Mesenteric fat pad (tissue), 1 donor: ENCODE data around the gene DYNC1H1. TPM values are rescaled to one million over a fixed set of nuclear protein-coding genes. Genes with fewer than 3 reads are reported as not detected.
A peak's percentile ranks its signal among the peaks of the same experiment; 100 is the strongest.

Source experiments
- DNase-seq: peaks from one replicate; pipeline ENCODE4 v3.0.0-alpha.2; 2020; ENCODE audit warnings: low spot score
- total RNA-seq: library from RNA; stranded (reverse); fragmentation: NEBNext Ultra II Directional; extraction: Animal tissue kit (Norgen Biotek cat#: 25700); gene quantifications from one replicate; pipeline ENCODE4 v1.2.1, GENCODE V29; 2021
- donor health status: DM: yes; HTN: yes; CAD: no.

Gene DYNC1H1
- total RNA-seq, 1 donor from 2014 or later: 473 TPM

DNA sequence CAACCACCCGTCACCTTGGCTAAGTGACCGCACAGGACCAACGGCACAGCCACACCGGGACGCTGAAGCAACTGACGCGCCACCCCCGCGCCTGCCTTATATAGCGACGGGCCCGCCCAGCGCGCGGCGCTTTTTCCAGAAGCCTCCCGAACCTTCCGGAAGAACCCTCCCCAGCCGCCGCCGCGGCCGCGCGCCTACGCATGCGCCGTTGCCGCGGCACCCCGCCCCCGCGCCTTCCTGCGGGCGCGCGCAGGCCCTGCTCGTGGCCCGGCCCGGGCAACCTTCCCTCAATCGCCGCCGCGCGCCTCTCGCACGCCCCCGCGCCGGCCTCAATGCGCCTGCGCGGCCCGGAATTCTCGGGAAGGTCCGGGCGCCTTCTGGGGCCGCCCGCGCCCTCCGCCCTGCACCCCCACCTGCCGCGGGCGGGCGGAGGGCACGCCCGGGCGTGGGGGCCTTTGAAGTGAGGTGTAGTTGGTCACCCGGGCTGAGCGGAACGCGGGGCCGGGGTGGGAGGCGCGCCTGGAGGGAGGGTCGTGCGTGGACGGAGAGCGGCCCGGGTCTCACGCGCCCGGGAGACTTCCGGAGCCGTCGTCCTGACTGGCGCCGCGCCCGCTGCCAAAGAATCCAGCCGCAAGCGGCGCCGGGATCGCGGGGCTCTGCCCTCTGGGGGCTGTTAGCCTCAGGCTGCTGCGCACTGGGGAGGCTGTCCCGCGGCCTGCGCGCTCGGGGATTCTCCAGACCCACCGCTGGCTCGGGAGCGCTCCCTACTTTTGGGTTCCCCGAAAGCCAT, 122.8 kb downstream of the DYNC1H1 start, which contains the start of gene HSP90AA1:
Gene HSP90AA1 (minus strand): TSS at position 73 of the 790 bp plus-strand sequence. CDS start 666 bp downstream, outside the sequence.
- DNase-seq: peak; percentile 99

DNA sequence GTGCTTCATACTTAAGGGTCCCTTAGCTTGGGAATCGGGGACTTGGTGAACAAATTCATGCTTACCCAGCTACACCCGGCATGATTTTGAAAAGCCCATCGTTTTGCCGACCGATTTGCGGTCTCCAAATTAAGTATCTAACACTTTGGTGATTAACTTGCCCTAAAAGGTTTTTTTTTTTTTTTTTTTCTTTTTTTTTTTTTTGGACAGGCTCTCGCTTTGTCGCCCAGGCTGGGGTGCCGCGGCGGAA, 123.3 kb downstream of the DYNC1H1 start:
- no peak for DNase-seq

DNA sequence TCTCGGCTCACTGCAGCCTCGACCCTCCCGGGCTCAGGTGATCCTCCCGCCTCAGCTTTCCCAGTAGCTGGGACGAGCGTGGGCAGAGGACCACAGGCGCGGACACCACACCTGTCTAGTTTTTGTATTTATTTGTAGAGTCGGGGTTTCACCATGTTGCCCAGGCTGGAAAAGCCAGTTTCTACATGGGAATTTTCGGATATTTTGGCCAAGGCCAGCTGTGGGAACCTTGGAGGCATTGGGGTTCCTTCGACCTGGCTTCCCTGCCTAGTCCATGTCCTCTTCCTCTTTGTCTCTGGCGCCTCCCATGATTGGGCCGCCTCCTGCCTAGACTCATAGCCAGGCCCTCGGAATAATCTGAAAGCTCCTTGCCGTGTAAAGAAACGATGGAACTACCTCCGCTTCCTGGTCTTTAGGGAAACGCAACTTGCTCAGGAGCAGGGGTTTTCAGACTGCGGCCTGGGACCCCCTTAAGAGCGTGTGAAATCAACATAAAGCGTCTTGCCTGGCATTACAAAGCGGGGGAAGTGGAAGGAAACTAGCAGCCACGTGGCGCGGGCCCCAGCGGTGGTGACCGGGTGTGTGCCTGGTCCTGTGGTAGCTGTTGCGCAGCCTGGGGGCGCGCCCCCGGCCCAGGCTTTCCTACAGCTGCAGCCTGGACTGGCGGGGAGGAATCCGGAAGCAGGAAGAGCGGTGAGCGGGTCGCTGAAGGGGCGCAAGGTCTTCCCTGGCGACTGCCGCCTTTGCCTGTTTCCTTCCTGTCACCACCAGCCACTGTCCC, 123.8 kb downstream of the DYNC1H1 start:
- no peak for DNase-seq

DNA sequence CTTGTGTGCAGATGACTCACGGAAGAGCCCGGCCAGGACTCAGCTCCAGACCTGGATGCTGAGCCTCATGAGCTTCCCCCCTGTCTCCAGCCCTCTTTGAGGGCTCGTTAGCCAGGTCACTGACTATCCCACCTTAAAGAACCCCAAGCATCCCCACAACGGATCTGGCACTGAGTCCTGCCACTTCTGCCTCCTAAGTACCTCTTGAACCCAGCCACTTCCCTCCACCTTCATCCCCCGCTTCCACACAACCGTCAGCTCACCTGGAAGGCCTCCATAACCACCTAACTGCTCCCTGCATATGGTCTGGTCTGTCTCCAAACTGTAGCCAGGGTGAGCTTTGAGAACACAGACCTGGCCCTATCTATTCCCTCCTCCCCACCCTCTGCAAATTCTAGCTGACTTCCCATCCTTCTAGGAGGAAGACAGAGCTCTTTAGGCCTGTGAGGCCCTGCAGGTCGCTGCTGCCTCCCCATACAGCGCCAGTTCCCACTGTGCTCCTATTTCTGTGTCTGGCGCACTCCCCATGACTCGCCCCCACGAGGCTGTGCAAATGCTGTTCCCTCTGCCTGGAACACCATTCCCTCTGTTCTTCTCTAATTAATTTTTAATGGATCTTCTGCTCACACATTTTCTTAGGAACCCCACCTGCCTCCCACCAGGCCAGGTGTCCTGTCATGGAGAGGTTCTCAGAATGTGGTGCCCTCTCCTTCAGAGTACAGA, 125.4 kb downstream of the DYNC1H1 start:
- no peak for DNase-seq

DNA sequence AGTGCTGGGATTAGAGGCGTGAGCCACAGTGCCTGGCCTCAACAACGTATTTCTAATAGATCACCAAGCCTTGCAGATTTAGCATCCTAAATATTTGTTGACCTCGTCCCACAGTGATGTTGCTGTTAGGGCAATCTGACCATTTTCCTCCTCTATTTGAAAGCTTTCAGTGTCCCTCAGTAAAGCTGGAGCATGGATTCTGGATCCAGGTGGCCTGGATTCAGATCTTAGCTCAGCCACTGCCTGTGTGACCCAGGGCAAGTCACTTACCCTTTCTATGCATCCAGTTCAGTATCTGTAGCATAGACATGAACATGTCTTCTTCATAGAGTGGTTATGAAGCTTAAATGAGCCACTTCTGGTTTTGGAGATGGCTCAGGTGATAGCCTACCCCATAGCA, 126.3 kb downstream of the DYNC1H1 start:
- DNase-seq: no peak

DNA sequence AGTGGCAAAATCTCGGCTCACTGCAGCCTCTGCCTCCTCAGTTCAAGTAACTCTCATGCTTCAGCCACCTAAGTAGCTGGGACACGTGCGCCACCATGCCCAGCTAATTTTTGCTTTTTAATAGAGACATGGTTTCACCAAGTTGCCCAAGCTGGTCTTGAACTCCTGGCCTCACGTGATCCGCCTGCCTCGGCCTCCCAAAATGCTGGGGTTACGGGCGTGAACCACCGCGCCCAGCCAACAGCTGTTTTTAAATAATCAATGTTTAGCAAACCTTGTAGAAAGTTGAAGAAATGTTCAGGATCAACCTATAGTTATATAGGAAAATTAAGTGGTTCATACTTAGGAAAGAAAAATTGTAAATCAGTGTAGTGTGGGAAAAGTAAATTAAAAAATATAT, 128.4 kb downstream of the DYNC1H1 start:
- DNase-seq: no peak

DNA sequence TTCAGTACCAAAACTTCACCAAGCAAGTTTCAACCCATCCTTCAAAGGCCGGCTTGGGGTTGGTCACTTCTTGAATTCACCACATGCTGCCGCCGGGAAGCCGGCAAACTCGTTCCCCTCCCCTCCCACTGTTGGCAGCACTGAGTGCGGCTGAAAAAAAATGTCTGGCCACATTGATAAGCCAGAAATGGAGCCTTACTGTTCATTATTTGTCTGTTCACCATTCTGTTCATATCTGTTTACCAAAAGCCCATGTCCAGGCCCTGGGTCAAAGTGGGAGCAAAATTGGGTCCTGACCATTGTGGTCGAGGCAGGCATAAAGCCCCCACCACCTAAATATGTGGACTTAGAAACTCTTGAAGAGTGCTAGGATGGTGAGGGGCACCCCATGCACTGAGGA, 129.7 kb downstream of the DYNC1H1 start:
- DNase-seq: no peak

DNA sequence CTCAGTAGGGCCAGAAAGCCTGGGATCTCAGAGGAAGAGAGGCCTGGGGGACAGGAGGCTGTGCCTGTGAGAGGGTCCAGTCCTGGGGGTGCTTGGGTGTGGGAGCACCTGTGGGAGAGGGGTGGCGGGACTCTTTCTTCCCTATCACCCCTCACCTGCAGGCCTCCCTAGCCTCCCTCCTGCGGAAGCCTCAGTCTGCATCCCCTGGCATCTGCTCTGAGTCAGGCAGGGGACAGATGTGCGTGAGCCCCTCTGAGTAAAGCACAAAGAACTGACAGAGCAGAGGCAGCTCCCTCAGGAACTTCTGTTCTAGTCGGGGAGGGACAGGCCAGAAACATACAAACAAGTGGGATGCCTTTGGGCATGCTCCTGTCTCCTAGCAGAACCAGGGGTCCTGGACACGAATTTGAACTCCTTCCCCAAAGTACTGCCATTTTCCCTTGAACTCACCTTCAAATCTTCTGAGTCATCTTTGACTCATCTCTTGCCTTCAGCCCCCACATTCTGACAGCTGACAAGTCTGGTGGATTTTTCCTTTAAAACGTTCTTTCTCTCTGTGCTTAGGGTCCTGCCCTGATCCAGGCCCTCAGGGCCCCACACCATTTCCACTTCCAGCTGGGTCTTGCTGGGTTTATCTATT, 131.0 kb downstream of the DYNC1H1 start:
- DNase-seq: no peak

DNA sequence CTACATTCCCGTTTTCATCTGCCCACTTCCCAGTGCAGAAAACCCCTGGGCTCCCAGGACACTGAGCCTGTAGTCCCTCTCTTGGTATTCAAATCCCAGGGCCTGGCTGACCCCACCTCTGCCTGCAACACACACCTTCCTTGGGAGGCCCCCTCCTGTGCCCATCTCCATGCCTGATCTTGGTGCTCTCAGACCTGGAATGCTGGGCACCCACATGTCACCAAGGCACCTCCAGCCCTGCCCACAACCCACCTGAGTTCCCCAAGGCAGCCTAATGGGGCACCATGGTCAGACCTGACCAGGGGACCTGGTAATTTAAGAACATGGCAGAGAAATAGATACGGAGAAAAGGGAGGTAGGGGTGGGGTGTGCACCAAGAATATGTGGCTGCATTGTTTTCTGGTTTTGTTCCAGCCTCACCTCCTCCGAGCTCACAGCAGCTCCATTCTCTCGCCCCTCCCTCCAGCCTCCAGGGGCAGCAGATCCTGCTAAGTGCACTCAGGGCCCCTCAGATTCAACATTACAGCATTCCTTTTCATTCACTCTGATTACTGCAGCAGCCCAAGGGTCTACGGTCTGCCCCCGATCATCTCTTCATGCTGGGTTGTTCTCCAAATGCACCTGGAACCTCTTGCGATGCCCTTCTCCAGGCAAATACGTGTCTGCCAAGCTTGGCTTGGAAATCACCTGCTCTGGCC, 131.6 kb downstream of the DYNC1H1 start:
- no peak for DNase-seq

DNA sequence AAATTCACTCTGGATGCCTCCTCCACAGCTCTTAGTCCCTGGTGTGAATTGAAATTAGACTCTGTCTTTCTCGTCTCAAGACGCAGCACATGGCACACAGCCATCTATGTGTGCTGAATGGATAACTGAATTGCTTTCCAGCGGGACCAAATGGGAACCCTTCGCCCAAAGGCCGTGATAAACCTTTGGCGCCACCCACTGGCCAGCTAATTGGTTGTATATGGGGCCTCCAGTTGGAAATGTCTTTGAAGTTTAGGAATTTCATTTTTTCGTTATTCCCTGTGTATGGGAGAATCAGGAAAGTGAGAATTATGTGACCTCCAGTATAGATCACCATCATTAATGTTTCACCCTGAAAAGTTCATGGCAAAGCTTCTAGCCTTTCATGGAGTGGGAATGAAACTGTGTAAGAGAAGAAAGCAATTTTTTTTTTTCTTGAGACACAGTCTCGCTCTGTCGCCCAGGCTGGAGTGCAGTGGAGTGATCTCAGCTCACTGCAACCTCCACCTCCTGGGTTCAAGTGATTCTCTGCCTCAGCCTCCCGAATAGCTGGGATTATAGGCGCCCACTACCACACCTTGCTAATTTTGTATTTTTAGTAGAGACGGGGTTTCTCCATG, 132.3 kb downstream of the DYNC1H1 start:
- no peak for DNase-seq

DNA sequence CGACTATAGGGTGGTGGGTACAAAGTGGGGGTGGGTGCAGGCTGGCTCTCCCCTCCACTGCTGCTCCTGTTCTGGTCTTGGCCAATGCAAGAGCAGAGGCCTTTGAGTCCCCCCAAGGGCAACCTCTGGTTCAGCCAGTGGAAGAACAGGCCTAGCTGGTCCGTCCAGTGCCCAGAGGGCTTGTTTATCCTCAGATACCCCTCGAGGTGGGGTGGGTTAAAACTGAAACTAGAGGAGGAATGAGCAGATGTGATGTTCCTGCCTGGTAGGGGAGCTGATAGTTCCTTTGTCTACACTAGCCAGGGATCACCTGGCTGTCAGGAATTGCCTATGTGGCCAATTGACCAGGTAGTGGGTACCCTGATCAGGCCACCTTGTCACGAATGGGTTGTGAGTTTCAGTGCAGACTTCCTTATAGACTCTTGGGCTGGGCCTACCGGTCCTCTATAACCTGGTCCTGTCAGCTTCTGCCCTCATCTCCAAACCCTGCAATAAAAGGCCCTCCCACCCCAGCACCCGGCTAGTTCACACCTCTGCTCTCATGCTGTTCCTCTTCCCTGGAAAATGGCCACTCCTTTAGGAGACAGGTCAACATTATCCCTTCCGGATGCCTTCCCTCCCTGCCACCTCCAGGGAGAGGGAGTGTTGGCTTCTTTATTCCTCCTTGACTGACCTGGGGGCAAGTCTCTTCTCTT, 133.2 kb downstream of the DYNC1H1 start:
- no peak for DNase-seq

DNA sequence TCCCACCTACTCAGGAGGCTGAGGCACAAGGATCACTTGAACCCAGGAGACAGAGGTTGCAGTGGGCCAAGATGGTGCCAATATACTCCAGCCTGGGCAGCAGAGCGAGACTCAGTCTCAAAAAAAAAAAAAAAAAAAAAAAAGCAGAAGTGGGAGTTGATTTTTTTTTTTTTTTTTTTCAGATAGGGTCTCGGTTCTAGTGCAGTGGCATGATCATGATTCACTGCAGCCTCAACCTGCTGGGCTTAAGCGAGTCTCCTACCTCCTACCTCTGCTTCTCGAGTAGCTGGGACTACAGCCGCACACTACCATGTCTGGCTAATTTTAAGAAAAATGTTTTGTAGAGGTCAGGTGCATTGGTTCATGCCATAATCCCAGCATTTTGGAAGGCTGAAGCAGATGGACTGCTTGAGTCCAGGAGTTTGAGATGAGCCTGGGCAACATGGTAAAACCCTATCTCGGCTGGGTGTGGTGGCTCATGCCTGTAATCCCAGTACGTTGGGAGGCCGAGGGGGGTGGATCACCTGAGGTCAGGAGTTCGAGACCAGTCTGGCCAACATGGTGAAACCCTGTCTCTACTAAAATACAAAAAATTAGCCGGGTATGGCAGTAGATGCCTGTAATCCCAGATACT, 138.8 kb downstream of the DYNC1H1 start:
- DNase-seq: peak; percentile 39

DNA sequence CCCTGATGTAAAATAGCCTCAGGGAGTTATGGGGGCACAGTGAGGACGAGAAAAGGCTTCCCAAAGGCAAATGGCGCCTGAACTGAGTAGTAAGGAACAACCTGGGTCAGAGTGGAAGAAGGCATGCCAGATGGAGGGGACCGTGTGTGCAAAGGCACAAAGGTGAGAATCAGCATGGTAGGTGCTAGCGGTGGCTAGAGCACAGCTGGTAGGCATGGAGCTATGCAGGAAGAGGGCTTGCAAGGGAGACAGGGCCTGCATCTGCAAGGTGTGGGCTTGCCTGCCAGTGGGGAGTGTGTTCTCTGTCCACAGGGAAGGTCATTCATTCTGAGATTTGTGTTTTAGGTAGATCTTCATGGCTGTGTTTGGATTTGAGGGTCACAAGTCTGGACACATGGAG, 141.0 kb downstream of the DYNC1H1 start:
- DNase-seq: peak; percentile 37

Other genes starting within 250 kb of the DYNC1H1 start
- 124 TPM for gene PPP2R5C, start 202.9 kb upstream of the DYNC1H1 start, total RNA-seq
- 473 TPM for gene HSP90AA1, start 122.5 kb downstream of the DYNC1H1 start, total RNA-seq
- gene WDR20, start 175.3 kb downstream of the DYNC1H1 start, total RNA-seq: 34.1 TPM